HG03280 (cell line): ENCODE measurements around the gene PHACTR3.
"Not testable (repeated sequence)": the region's sequence is repeated elsewhere in the genome, so short reads cannot be mapped to it uniquely, and the experiment has no call there.

Experiments used
- ATAC-seq: cut with Tn5 transposase; IDR thresholded peaks from one replicate; pipeline ENCODE4 v1.9.1; 2021; ENCODE audit warnings: mild to moderate bottlenecking, moderate library complexity; ENCODE audit not compliant: unreplicated experiment

The PHACTR3 gene

GRCh38 chr20:59835448-59836395 lies 231.4 kb downstream of the PHACTR3 start:
- ATAC-seq: no peak

- ATAC-seq: no peak
Measured at GRCh38 chr20:59836767-59837166, 232.4 kb downstream of the PHACTR3 start.

GRCh38 chr20:59837623-59838394 lies 233.5 kb downstream of the PHACTR3 start:
- peak; percentile 90 for ATAC-seq

- ATAC-seq: no peak
Measured at GRCh38 chr20:59839400-59839799, 235.1 kb downstream of the PHACTR3 start.

- no peak for ATAC-seq
Measured at GRCh38 chr20:59845472-59845871, 241.1 kb downstream of the PHACTR3 start.

GRCh38 chr20:59848182-59848581 lies 243.8 kb downstream of the PHACTR3 start:
- ATAC-seq: no peak

- no peak for ATAC-seq
Measured at GRCh38 chr20:59850018-59850641, 245.8 kb downstream of the PHACTR3 start.

- not testable (repeated sequence) for ATAC-seq
Measured at GRCh38 chr20:59856526-59856925, 252.2 kb downstream of the PHACTR3 start.

GRCh38 chr20:59856941-59857340 lies 252.6 kb downstream of the PHACTR3 start:
- not testable (repeated sequence) for ATAC-seq

- ATAC-seq: no peak
Measured at GRCh38 chr20:59857966-59858365, 253.6 kb downstream of the PHACTR3 start.

- ATAC-seq: no peak
Measured at GRCh38 chr20:59858425-59858824, 254.1 kb downstream of the PHACTR3 start.

GRCh38 chr20:59861401-59861800 lies 257.1 kb downstream of the PHACTR3 start:
- no peak for ATAC-seq

GRCh38 chr20:59863058-59863457 lies 258.7 kb downstream of the PHACTR3 start:
- ATAC-seq: no peak

GRCh38 chr20:59864726-59865125 lies 260.4 kb downstream of the PHACTR3 start:
- ATAC-seq: no peak

GRCh38 chr20:59866338-59866737 lies 262.0 kb downstream of the PHACTR3 start:
- no peak for ATAC-seq

GRCh38 chr20:59871096-59871495 lies 266.8 kb downstream of the PHACTR3 start:
- no peak for ATAC-seq

GRCh38 chr20:59873409-59873808 lies 269.1 kb downstream of the PHACTR3 start:
- no peak for ATAC-seq

- no peak for ATAC-seq
Measured at GRCh38 chr20:59880198-59880597, 275.9 kb downstream of the PHACTR3 start.

GRCh38 chr20:59884494-59884893 lies 280.2 kb downstream of the PHACTR3 start:
- ATAC-seq: no peak

GRCh38 chr20:59888050-59888449 lies 283.7 kb downstream of the PHACTR3 start:
- ATAC-seq: no peak

GRCh38 chr20:59890035-59890434 lies 285.7 kb downstream of the PHACTR3 start:
- not testable (repeated sequence) for ATAC-seq
